Measurements from ENCODE around the gene FAM20C.

The FAM20C gene

DNA sequence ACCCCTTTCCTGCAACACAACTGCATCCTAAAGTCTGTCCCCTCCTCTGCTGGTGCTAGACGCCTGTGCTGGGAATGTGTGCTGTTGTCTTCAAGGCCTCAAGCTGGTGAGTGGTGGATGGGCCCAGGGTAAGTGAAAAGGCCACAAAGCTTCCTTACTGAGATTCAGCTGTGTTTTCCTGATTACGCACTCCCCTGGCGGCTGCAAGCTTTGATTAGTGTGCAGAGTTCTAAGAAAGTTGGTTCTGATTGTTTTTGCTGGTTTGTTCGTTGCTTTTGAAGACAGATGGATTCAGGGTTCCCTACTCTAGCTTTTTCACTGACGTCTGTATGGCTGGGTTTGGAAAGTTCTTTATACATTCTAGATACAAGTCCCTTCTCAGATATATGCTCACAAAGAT is 85.7 kb downstream of the FAM20C start:
- DNase-seq = no peak

DNA sequence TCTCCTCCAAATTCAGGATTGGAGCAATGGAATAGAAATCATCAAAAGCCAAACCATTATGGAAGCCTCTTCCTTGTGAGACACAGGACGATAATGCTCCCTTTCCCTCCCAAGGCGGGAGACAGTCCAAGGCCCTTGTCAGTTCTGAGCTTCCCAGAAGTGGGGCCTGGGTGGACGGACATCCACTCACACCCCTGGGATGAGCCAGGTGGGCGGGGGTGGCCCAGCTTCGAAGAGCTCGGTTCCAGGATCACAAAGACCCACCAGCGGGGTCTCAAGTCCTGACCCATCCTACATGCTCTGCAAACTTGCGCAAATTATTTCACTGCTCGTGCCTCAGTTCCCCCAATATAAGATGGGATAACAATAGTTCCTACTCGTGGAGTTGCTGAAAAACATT is 87.5 kb downstream of the FAM20C start:
- no peak for DNase-seq

DNA sequence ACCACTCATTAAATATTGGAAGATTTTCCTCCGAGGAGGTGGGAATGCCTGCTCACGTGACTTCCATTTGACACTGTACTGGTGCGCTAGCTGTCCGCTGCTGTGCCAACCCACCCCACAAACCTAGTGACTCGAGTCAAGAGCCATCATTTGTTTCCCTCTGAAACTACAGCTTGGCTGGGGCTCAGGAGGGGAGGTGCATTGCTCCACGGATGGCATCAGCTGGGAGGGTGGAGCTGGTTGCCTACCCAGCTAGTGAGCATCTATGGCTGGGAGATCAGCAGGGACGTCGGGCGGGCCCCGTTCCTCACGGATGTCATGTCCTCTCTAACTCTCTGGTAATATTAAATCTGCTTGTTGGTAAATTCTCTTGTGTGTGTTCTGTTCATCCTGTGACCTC is 88.1 kb downstream of the FAM20C start:
- DNase-seq = no peak

DNA sequence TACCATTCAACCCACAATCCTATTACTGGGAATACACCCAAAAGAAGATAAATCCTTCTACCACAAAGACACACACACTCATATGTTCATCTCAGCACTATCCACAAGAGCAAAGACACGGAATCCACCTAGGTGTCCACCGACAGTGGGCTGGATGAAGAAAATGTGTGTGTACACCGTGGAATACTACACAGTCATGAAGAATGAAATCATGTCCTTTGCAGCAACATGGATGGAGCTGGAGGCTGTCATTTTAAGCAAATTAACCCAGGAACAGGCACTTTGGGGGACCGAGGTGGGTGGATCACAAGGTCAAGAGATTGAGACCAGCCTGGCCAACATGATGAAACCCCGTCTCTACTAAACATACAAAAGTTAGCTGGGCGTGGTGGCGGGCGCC is 89.3 kb downstream of the FAM20C start:
- no peak for DNase-seq

DNA sequence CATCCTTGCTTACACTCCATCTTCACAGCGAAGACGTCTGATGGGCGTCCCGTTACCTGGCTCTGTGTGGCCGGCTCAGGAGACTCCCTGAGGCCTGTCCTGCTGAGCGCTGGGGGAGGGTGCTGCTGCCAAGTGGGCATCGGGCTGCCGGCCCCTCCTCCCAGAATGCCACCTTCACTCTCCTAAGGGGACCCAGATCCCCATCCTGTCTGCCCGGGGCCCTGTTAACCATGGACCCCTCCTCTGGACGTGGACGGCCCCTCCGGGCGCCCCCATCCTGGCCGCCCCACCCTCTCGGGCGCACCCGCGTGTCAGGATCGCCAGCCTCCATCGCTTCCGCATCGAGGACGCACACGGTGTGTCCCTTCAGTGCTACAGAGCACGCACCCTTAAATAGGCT is 90.2 kb downstream of the FAM20C start:
- no peak for DNase-seq

DNA sequence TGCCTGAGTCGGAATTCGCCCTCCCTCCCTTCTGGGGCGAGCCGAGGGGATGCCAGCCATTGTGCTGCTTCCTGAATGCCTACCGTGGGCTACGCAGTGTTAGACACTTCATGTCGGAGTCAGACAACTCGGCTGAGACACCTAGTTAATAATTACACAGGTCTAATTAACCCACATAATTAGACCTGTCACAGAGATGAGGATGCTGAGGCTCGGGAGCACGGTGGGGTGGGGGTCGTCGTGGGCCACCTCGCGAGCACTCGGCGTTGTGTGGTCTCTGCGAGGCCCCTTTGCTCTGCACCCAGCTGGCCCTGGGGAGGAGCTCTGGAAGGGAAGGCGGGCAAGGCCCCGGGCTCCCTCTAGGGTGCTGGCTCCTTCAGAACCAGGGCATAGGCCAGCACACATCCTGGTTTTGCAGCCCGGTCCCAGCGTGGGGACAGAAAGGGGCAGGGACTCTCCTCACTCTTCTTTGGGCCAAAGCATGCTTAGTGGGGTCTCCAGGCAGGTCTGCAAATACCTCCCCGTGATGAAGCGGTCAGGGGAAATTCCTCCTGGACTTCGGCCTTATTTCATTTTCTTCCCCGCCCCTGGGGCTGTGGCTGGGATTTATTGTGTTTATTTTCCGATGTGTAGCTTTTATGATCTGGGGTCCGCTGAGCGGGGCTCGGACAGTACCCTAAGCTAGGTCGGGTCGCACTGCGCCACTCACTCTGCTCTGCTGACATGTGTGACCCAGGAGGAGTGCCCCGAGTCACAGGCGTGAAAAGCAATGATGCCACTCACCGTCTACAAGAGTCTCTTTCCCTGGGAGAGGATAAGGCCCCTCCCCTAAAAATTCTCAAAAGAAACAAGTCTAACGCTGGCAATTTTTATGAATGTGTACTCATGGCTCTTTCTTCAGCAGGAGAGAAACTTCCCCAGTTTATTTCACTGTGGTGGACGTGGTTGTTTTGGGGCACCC is 92.7 kb downstream of the FAM20C start:
- no peak for DNase-seq

DNA sequence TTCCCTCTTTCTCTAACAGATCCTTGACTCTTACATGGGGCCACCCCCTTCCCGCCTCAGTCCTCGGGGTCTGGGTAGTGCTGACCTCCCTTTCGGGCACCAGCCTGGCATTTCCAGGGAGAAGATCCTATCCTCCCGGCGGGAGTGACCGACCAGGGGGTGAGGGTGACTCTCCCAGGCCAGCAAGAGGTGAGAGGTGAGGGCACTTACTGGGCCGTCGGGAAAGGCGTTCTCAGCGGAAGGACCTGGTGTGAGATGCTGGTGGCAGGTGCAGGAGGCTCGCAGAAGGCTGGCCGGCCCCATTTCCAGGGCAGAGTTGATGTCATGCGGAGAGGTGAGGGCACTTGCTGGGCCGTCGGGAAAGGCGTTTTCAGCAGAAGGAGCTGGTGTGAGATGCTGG is 93.4 kb downstream of the FAM20C start:
- DNase-seq = no peak

DNA sequence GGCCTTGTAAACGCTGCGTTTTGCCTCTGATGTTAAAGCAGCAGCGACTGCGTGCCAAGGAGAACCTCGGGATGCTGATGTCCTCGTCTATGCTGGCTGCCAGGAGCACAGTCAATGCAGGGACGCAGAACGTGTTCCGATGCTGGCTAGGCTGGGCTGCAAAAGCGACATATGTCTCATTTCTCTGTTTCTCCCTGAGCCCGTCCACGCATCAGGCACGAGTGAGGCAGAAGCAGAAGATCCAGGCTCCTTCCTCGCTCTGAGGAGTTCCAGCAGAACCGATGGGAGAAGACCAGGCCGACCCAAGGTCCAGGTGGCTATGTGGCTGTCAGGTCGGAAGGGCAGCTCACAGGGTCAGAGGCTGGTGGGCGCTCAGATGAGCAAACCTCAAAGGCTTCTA is 93.9 kb downstream of the FAM20C start:
- DNase-seq = no peak

DNA sequence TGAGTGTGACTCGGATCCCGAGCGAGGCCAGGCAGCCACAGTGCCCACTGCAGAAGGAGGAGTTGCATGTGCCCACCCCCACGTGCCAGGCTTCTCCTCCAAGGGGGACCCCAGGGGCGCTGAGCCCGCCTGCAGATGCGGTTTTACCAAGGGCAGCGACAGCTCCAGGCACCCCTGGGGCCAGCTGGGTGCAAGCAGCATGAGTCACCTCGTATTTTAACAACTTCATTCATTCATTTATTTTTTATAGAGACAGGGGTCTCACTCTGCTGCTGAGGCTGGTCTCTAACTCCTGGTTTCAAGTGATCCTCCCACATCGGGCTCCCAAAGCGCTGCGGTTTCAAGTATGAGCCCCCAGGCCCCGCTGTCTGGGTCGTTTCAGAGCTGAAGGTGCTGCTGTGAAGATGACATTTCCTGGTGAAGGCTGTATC is 96.3 kb downstream of the FAM20C start:
- no peak for DNase-seq

DNA sequence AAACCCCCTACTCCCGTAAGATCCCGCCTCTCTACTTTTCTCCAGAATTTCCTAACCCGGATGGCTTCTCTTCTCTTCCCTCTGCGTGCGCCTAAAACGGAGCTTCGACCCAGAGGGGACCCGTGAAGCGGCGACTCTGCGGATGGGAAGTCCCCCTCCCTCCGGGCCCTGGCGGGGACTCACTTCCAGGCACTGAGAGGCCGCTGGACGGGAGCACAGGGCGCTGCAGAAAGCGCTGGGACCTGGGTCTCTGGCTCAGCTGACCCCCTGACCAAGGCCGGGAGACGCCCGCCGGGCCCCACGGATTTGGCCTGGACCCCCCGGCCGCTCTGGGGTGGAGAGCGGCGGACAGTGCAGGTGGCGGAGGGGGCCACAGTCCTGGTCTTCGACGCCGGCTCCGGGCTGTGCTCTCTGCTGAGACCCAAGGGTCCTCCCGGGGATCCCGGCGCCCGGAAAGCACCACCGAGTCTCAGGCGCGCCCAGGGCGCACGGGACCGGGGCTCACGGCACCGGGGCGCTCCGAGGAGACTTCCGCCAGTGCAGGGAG is 96.9 kb downstream of the FAM20C start:
- no peak for DNase-seq

DNA sequence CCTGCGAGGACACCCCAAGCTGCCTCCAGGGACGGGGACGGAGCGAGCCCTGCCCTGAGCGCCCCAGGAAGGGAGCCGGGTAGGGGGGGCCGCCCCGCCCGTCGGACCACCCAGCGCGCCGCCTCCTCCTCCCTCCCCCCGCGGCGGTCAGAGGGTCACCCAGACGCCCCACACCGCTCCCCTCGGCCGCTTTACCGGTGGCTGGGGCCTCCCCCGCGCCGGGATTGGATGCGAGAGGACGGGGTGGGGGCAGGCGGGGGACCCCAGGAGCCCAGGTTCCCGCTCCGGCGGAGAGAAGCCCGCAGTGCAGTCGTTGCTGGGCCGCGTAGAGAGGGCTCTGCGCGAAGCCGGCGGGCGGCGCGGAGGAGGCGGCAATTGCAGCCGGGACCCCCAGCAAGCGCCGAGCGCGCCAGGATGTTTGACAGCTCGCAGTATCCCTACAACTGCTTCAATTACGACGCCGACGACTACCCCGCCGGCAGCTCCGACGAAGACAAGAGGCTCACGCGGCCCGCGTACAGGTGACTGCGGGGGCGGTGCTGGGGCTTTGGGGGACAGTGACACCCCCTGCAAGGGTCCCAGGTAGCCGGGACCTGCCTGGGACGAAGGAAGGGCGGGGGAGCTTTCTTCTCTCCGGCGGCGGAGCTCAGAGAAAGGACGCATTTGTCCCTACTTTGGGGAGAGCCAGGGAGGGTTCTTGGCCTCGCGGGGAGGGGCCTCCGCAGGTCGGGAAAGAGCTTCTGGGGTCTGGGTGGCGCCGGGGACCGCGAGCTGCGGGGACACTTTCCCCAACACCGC is 97.6 kb downstream of the FAM20C start, which contains the start of gene FOXL3:
TSS of gene FOXL3 (plus strand) at position 415 of the 798 bp plus-strand sequence. CDS start at position 415, 0 bp downstream.
- DNase-seq = no peak

DNA sequence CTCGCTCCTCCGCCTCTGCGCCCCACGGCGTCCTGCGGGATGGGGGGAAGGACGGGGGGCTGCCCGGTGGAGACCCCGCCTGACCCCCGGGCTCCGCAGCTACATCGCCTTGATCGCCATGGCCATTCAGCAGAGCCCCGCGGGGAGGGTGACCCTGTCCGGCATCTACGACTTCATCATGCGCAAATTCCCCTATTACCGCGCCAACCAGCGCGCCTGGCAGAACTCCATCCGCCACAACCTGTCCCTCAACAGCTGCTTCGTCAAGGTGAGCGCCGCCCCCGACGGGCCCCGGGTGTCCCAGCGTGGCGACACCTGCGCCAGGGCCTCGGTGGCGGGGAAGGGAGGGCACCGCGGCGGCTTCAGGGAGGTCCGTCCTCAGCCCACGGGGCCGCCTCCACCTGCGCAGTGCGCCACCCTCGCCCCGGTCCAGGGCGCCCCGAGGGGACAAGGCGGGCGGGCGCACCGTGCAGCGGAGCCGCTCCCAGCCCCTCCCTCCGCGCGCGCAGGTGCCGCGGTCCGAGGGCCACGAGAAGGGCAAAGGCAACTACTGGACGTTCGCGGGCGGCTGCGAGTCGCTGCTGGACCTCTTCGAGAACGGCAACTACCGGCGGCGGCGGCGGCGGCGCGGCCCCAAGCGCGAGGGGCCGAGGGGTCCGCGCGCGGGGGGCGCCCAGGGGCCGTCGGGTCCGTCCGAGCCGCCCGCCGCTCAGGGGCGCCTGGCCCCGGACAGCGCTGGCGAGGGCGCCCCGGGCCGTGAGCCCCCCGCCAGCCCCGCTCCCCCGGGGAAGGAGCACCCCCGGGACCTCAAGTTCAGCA is 98.4 kb downstream of the FAM20C start:
- no peak for DNase-seq

DNA sequence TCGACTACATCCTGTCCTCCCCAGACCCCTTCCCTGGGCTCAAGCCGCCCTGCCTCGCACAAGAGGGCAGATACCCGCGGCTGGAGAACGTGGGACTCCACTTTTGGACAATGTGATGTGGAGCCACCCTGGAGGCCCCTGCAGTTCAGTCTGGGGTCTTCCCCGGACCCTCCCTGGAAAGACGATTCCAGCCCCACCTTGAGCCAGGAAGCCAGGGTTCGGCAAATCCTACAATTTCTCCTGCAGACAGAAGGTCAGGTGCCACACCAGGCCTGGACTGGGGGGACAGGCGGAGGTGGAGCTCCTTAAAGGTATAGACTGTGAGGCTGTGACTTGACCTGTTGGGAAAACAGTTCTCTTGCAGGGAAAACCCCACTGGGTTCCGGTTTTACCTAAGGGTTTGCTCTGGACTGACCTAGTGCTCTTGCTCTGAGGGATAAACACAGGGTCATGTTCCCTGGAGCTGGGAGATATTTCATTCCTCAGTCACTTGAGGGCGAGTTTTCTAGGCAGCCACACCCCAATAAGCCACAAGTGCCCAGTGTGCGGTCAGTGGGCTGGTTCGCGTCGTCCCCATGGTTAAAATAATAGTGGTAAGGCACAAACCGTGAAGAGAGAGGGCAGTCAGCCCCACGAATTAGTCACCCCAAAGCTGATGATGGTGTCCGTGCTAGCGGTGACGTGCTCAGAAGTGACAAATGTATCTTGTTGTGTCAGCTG is 99.2 kb downstream of the FAM20C start:
- DNase-seq = no peak

DNA sequence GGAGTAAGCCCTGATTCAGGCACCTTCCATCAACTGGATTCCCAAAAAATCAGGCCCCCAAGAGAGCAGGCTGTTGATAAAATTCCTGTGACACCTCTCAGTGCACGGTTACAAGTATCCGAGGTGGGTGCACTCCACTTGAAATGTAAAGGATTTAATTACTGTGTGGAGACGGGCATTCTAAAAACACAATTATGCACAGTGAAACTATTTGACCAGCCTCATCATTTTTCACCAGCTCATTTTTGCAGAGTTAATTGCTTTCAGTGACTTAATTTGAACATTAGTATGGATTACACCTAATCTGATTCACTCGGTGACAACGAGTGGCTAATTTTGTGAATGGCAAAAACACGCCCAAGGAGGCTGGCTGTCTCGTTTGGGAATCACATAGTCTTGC is 99.9 kb downstream of the FAM20C start:
- DNase-seq = no peak

DNA sequence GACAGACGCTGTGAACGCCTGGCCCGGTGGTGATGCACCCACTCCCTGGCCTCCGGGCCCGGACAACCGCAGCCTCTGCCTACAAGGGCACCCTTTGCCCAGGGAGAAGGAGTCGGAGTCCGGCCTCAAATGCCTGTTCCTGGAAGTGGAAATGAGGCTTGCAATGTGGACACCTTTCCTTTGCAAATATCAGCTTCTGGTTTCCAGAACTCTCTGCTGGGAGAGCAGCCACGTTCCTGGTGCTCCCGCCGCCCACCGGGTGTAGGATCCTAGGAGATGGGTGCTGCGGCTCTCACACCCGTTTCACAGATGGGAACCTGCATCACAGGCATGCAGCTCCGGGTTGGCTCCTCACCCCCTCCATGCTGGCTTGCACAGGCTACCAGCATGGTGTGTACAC is 100.5 kb downstream of the FAM20C start:
- no peak for DNase-seq

DNA sequence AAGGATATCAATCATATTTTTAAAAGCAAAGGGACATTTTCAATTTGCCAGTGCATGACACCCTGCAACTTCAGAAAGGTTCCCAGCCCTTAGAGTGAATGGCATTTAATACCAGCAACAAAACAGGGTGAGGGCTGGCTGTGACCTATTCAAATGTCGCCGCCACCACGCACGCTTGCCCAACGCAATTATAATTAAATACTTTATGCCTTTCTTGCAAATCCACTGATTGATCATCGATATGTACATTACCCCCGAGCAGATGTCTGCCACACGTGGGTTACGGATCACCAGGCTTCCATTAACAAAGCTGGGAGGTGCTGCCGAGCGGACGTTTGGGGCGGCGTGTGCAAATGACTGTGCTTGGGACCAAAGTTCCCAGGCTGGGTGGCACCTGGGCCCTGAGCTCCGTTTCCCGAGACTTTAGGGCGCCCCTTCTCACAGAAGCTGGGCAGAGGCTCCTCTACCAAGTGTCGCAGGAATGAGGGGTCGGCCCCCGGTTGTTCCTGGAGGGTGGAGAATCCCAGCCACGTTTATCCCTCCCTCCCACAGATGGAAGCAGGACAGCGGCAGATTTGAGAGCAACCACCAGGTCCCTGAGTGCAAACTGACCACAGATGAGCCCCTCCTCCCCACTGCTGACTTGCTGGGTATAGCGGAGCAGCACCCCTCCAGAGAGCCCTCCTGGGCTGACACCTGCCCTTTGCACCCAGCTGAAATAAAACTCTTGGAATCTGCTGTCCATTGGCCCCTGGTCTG is 101.5 kb downstream of the FAM20C start:
- no peak for DNase-seq

DNA sequence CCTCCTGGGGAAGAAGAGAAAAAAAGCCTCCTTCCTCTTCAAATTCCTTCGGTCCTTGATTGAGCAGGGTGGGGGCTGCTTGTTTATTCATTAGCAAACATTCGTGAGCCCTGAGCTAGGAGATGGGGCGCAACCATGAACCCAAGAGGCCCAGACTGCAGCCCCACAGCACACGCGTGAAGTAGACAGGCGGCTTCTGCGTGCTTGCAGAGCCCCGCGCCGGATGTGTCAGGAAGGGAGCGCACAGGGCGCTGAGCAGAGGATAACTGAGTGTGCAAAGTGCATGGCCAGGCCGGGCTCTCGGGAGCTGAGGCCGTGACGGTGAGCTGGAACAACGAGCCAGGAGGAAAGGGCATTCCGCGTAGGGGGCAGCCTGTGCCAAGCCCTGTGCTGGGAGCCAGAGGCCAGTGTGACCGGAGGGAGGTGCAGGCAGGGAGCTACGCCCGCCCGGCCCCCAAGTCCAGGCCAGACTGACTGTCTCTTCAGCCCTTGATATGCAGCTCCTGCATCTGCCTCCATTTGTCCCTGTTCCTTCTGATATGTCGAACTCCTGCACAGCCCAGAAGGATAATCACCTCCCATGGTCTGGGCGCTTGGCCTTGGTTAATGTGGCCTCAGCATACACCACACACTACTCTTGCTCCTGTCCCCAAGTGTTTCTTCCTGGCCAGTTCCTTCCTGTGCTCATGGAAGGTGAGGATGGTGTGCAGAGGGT is 102.2 kb downstream of the FAM20C start:
- no peak for DNase-seq

DNA sequence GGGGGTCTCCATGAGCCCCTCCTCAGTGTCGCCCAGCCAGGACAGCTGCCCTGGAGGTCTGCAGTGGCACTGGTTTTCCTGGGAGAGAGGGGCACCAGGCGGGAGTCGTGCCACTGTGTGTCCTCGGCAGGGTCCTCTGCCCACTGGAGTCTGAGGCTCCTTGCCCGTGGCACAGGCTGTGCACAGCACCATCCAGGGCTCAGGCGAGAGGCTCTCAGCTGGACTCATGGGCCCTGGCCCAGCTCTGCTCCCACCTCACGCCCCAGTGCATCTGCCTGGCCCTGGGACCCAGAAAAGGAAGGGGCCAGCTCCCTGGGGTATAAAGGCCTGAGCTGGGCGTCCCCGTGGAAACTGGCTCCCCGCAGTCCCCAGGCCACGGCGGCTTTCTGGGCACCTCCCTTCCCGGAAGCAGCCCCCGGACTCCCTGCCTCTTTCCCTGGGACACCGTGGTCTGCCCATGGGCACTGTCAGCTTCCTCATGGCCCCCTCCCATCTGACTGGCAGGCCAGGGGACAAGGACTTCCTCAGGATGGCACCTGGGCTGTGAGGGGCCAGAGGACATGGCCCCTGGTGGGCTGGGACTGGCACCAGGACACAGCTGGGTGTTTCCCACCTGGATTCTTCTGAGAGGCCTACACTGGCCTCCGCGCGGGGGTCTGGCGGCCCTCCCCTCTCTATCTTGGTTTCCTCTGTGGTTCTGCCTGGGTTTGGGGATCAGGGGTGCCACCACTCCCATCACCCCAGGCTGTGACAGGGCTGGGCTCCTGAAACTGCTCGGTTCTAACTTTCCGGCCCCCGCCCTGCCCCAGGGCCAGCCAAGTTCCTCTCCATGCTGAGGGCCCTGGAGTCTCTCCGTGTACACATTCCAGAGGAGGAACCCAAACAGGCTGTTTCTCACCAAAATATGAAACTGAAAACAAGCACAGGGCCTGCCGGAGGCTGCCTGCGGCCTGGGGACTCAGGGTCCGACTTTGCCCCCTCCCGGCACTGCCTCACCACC is 103.1 kb downstream of the FAM20C start:
- DNase-seq = no peak

DNA sequence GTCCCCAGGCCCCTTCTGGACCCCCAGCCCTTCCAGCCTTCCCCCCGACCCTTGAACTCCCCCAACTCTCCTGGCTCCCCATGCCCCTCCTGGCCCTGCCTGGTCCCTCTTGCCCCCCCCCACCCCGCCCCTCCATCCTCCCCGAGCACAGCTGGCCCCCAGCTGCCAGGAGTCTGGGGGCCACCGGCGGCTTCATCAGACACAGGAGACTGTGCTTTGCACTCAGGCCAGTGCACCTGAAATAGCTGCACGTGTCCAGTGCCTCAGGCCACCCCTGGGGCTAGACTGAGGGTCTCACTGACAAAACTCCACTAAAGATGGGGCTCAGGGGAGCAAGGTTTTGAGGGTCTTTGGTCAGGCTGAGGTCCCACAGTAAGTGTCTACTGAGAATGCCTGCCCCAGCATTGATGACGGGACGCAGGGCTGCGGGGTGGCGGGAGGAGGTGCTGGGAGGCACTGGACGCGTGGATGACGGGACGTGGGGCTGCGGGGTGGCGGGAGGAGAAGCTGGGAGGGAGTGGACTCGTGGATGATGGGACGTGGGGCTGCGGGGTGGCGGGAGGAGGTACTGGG is 104.1 kb downstream of the FAM20C start:
- no peak for DNase-seq

Measured in activated CD4-positive, alpha-beta T cell treated with anti-CD3 and anti-CD28 coated beads, Interleukin-2, amount 50 U/mL, for 48 hours (primary cell).